Measurements from ENCODE around the gene MICAL3. TPM values are rescaled to one million over a fixed set of nuclear protein-coding genes. Genes with fewer than 3 reads are reported as not detected.
"Not testable (repeated sequence)": the region's sequence is repeated elsewhere in the genome, so short reads cannot be mapped to it uniquely, and the experiment has no call there.

MICAL3 gene
- total RNA-seq, 4 donors from 2014 or later: 24.3 to 29.7 (median 28.2) TPM

GRCh38 chr22:18048441-18048898, 24.1 kb upstream of the MICAL3 start:
- intact Hi-C loops (cut with DNase I; ENCODE audit: low total_unique reads): no loop called here
- 28 to 39% methylated on average over 28 to 29 of the region's 29 CpGs for WGBS, 2 donors
- H3K4me3 ChIP-seq (ENCODE audit: low read depth, poor library complexity, severe bottlenecking): no peak overlapping the region
- DNase-seq (ENCODE audit: low spot score in 2 of 2): no peak
- TF ChIP-seq CTCF (IDR thresholded peaks at IDR 0.05) (no peak), POLR2A (IDR thresholded peaks at IDR 0.05) (no peak)

GRCh38 chr22:18048041-18048440, 23.7 kb upstream of the MICAL3 start:
- no peak for DNase-seq (ENCODE audit: low spot score in 2 of 2)
- WGBS, 2 donors: 56 to 60% methylated on average over 9 of the region's 9 CpGs
- no peak overlapping the region for H3K4me3 ChIP-seq (ENCODE audit: low read depth, poor library complexity, severe bottlenecking)
- TF ChIP-seq CTCF (IDR thresholded peaks at IDR 0.05) (no peak), POLR2A (IDR thresholded peaks at IDR 0.05) (no peak)
- intact Hi-C loops (cut with DNase I; ENCODE audit: low total_unique reads): no loop called here

GRCh38 chr22:18045794-18046193, 21.4 kb upstream of the MICAL3 start:
- no peak for DNase-seq (ENCODE audit: low spot score in 2 of 2)
- intact Hi-C loops (cut with DNase I; ENCODE audit: low total_unique reads): no loop called here
- no peak overlapping the region for H3K4me3 ChIP-seq (ENCODE audit: low read depth, poor library complexity, severe bottlenecking)
- 95% methylated on average over 4 of the region's 4 CpGs for WGBS, 2 donors
- TF ChIP-seq CTCF (IDR thresholded peaks at IDR 0.05) (no peak), POLR2A (IDR thresholded peaks at IDR 0.05) (no peak)

GRCh38 chr22:18044548-18045271, 20.3 kb upstream of the MICAL3 start:
- no peak overlapping the region for H3K4me3 ChIP-seq (ENCODE audit: low read depth, poor library complexity, severe bottlenecking)
- WGBS, 2 donors: 73 to 75% methylated on average over 11 of the region's 11 CpGs
- intact Hi-C loops (cut with DNase I; ENCODE audit: low total_unique reads): no loop called here
- TF ChIP-seq POLR2A (IDR thresholded peaks at IDR 0.05) (no peak), CTCF (IDR thresholded peaks at IDR 0.05) (no peak)
- DNase-seq (ENCODE audit: low spot score in 2 of 2): no peak

GRCh38 chr22:18042685-18043084, 18.3 kb upstream of the MICAL3 start:
- intact Hi-C loops (cut with DNase I; ENCODE audit: low total_unique reads): no loop called here
- H3K4me3 ChIP-seq (ENCODE audit: low read depth, poor library complexity, severe bottlenecking): no peak overlapping the region
- WGBS, 2 donors: 58 to 60% methylated on average over 6 of the region's 6 CpGs
- TF ChIP-seq POLR2A (IDR thresholded peaks at IDR 0.05) (no peak), CTCF (IDR thresholded peaks at IDR 0.05) (no peak)
- DNase-seq (ENCODE audit: low spot score in 2 of 2): no peak

- H3K4me3 ChIP-seq (ENCODE audit: low read depth, poor library complexity, severe bottlenecking); DNase-seq (ENCODE audit: low spot score in 2 of 2); intact Hi-C loops (cut with DNase I; ENCODE audit: low total_unique reads): not testable (repeated sequence)
- 81 to 92% methylated on average over 5 to 6 of the region's 6 CpGs for WGBS, 2 donors
Measured at GRCh38 chr22:18040898-18041297, 16.5 kb upstream of the MICAL3 start.
